IPS-11a (cell line): ENCODE measurements around the gene MRPL53.
"Not testable (repeated sequence)": the region's sequence is repeated elsewhere in the genome, so short reads cannot be mapped to it uniquely, and the experiment has no call there.

Experiments used
- H3K4me3 ChIP-seq: one replicate; pipeline ENCODE4 v1.5.1; 2013; ENCODE audit warnings: low read depth, low read length, control low read depth

The MRPL53 gene

GRCh38 chr2:74482801-74483674 is 10.6 kb upstream of the MRPL53 start, which contains the start of the genes CCDC142 and TTC31:
CCDC142 (minus strand) TSS chr2:74482998; CDS start chr2:74482837, 161 bp downstream.
TTC31 (plus strand) TSS chr2:74483081; CDS start chr2:74483096, 15 bp downstream.
- peak within 1 kb of the TSS; percentile 97 for H3K4me3 ChIP-seq

GRCh38 chr2:74481961-74482800 is 9.7 kb upstream of the MRPL53 start:
- H3K4me3 ChIP-seq: peak overlapping the region; percentile 97

DNA sequence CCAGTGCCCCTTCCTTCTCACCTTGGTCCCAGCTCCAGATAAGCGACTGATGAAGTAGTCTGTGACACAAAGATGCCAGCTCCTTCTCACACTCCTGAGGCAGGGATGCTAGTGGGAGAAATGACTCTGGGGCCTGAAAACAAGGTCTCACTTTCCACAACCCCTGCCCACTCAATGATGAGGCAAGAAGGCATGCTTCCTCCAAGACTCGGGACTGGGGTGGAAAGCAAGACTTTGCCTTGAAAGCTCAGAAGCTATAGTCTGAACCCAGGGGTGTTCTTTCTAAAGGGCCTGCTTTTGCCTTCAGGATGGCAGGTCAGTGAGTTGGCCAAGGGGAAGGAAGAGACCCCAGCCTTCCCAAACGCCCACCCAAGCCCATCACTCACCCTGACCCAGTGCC is 9.0 kb upstream of the MRPL53 start:
- H3K4me3 ChIP-seq: peak overlapping the region; percentile 97

GRCh38 chr2:74474899-74475298 is 2.4 kb upstream of the MRPL53 start:
- H3K4me3 ChIP-seq: no peak overlapping the region

GRCh38 chr2:74474481-74474880 is 2.0 kb upstream of the MRPL53 start:
- no peak overlapping the region for H3K4me3 ChIP-seq

DNA sequence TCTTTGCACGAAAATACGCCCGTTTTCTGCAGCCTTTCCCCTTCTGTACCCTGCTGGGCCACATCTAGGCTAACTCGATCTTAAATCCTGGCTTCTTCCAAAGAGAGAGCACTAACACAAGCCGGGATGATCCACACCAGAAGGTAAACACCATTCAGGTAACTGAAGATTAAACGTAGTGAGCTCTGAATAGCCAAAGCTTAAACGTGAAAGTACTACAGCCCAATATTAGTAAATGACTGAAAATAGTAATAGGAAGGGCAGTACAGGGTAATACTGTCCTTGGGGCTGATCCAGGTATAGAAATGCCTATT is 422 bp upstream of the MRPL53 start:
- H3K4me3 ChIP-seq: peak overlapping the region; percentile 91

DNA sequence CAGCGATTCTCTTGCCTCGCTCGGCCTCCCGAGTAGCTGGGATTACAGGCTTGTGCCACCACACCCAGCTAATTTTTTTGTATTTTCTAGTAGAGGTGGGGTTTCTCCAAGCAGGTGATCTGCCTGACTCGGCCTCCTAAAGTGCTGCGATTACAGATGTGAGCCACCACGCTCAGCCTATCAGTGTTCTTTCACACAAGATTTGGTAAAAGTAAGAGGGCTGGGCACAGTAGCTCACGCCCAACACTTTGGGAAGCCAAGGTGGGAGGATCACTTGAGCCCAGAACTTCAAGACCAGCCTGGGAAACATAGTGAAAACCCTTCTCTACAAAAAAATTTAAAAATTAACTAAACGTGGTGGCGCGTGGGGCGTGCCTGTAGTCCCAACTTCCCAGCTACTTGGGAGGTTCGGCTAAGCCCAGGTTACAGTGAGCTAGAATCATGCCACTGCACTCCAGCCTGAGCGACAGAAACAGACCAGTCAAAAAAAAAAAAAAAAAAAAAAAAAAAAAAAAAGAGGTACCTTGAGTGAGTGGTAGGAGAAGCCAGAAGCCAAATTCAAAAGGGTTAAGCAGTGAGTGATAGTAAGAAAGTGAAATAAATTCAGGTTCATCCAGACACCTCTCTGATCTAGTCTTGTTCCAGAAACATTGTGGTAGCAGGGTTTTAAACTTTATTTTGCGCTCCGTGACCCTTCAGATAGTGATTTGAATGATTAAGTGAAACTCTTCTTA is 981 bp downstream of the MRPL53 start:
- peak overlapping the region; percentile 91 for H3K4me3 ChIP-seq

DNA sequence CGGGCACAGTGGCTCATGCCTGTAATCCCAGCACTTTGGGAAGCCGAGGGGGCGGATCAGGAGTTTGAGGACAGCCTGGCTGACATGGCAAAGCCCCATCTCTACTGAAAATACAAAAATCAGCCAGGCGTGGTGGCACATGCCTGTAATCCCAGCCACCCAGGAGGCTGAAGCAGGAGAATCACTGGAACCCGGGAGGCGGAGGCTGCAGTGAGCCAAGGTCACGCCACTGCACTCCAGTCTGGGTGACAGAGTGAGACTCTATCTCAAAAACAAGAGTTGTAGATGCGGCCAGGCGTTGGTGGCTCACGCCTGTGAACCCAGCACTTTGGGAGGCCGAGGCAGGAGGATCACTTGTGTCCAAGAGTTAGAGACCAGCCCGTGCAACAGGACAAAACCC is 1.7 kb downstream of the MRPL53 start:
- not testable (repeated sequence) for H3K4me3 ChIP-seq

DNA sequence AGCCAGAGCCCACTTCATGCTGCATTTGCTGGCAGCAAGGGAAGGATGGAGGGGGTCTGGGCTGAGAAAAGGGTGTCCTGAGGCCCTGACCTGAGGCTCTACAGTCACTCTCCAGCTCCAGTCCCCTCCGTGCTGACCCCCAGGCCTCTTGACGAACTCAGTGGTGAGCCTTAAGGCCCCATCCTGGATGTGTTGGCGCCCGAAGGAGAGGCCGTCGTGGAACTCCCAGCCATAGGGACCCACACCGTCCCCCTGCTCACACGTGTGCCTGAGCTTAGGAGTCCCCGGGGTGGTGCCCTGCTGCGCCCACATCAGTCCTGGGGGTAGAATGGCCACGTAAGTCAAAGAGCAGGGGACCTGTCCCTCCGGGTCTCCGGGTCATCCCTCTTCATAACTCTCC is 8.1 kb downstream of the MRPL53 start:
- H3K4me3 ChIP-seq: peak overlapping the region; percentile 80

DNA sequence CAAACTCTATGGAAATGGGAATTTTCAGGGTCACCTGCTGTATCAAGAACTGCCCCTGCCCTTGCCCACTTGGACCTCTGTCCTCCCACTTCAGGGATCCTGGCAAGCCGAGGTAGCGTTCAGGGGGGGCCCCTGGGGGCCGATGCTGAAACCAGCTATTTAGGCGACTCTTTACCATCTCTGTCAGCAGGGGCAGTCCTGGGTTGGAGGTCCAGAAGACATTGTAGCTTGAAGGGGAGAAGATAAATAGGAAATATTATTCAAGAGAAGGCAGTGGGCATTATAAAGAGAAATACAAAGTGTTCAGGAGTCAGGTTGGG is 9.7 kb downstream of the MRPL53 start:
- H3K4me3 ChIP-seq: no peak overlapping the region

DNA sequence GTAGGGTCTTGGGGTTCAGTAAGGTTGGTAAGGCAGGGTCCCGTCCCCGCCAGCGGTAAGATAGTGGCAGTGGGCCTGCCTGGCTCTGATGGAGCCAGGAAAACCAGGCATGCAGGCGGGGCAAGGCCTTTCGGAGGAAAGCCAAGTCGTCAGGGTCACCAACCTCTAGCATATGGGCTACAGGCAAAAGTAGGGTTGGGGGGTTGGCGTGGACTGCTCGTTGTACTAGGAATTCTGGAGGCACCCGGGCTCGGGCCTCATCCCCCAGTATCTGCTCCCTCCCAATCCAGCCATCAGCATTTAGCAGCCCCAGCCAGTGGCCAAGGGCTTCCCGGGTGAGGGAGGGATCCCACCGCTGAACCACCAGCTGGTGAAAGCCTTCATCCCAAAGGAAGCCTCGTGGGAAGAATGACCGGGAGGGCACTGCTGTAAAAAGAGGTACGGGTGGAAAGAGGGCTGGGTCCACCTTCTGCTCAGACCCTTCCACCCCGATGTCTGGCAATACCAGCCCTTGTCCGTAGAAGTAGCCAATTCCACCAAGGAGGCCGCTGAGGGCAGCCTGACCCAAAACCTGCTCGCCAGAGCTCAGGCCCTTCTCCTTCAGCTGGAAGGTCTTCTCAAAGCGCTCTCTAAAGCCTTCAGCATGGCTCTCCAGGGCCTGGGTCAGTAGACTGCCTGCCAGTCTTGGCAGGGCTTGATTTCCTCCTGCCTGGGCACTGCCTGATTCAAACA is 10.3 kb downstream of the MRPL53 start:
- no peak overlapping the region for H3K4me3 ChIP-seq

GRCh38 chr2:74461187-74462053 is 11.1 kb downstream of the MRPL53 start:
- H3K4me3 ChIP-seq: no peak overlapping the region

- H3K4me3 ChIP-seq: not testable (repeated sequence)
Observed at GRCh38 chr2:74460187-74460586, 12.3 kb downstream of the MRPL53 start.

- H3K4me3 ChIP-seq: not testable (repeated sequence)
Observed at GRCh38 chr2:74459503-74460118, 12.9 kb downstream of the MRPL53 start.

DNA sequence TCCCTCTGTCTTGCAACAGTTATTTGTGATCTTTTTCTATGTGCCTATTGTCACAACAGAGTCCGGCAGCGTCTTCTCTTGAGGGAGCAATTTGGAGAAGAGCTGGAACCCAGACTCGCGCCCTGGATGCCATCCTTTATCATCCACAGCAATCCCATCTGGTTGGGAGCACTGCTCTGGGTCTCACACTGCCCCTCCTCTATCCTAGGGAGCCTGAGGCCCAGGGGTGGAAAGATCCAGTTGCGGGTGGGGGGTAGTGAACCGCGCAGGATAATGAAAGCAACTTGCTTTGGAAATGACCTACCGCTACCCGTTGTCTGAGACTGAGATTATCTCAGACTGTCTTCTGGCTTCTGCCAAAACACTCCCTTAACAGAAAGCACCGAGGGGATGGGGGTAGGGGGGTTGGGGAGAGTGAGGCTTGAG is 13.5 kb downstream of the MRPL53 start:
- peak overlapping the region; percentile 97 for H3K4me3 ChIP-seq

DNA sequence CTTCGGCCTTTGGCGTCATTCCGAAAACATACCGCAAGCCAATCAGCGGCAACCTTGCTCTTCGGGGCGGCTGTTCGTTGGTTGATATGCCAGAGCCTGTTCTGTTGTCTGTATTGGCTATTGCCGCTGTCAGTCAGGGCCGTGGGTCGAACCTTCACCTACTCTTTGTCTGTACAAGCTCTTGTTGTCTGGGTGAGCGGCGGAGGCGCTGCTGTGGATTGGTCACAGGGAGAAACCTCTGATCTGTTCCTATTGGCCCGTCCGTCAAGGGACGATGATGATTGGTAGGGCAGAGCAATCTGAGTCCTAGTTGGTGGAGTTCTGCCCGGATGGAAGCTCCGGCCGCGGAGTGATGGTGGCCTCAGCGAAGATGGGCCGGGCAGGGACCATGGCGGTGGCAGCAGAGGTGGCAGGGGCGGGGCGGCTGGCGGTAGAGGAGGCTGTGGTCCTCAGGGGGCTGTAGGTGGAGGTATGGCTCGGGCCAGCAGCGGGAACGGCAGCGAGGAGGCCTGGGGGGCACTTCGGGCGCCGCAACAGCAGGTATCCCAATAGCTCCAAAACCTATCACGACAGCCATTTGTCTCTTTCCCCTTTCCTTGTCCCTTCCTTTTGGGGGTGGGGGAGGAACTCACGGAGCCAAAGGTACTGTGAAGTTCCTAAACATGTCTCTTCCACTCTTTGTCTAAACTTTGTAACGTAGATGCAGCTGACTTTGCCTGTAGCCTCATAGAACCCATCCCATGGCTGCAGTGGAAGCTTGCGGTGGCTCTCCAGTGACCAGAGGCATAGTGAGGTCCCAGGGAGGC is 14.1 kb downstream of the MRPL53 start, which contains the start of gene WBP1:
Gene WBP1, plus strand, starts transcription at position 307 of the 806 bp plus-strand sequence. Its CDS starts 165 bp downstream, at position 472.
- H3K4me3 ChIP-seq: peak within 1 kb of the TSS; percentile 97

- peak overlapping the region; percentile 70 for H3K4me3 ChIP-seq
Observed at GRCh38 chr2:74457549-74458131, 14.8 kb downstream of the MRPL53 start.

DNA sequence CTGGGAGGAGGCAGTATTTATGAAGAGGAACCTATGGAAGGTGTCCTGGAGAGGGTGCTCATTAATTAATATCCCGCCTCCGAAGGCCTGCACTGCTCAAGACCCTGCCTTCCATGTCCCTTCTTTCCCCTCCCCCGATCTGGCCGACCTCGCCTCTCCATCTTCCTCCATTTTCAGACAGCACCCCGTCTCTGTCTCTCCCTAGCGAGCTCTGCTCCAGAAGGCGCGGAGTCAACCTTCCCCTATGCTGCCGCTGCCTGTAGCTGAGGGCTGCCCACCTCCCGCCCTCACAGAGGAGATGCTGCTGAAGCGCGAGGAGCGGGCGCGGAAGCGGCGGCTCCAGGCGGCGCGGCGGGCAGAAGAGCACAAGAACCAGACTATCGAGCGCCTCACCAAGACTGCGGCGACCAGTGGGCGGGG is 15.3 kb downstream of the MRPL53 start:
- peak overlapping the region; percentile 70 for H3K4me3 ChIP-seq
